Stimulated activated CD4-positive, alpha-beta T cell treated with anti-CD3 and anti-CD28 coated beads, Interleukin-15, amount 100 ng/mL, for 48 hours (primary cell): ENCODE results near the gene ARID3A.

Experiments
- DNase-seq, 2 donors: peaks; one replicate each; pipeline ENCODE4 v3.0.0-alpha.2; 2020; ENCODE audit warnings: low read depth in 2 of 2

ARID3A gene

GRCh38 chr19:929203-929890 lies 3.5 kb downstream of the ARID3A start:
- no peak for DNase-seq

DNA sequence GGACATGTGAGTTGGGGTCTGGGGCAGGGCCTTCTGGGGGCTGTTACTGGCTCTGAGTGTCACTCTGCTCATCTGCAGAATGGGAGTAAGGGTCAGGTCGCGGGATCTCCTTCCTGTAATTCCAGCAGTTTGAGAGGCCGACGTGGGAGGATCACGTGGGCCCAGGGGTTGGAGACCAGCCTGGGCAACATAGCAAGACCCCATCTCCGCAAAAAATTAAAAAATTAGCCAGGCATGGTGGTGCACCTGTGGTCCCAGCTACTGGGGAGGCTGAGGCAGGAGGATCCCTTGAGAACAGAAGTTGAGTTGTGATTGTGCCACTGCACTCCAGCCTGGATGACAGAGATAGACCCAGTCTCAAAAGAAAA lies 4.0 kb downstream of the ARID3A start:
- no peak for DNase-seq

DNA sequence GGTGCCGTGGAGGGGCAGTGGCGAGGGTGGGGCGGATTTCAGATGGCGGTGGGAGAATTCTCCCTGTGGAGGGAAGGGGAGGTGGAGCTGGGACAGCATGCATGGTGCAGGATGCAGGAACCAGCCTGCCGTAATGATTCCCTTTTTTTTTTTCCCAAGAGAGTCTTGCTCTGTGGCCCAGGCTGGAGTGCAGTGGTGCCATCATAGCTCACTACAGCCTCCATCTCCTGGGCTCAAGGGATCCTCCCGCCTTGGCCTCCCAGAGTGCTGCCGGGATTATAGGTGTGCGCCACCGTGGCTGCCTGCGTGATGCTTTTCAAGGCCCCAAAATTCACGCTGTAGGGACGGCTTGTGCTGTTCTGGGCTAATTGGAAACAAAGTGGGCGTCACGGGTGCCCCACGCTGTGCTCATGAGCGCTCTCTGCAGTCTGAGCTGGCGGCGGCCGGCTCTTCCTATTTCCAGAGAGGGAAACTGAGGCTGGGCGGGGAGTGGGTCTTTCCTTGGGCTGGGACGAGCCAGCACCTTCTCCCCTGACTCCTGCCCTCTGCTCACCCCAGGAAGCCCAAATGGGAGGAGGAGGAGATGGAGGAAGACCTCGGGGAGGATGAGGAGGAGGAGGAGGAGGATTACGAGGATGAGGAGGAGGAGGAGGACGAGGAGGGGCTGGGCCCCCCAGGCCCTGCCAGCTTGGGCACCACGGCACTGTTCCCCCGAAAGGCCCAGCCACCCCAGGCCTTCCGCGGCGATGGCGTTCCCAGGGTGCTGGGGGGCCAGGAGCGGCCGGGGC lies 6.2 kb downstream of the ARID3A start:
- no peak for DNase-seq

DNA sequence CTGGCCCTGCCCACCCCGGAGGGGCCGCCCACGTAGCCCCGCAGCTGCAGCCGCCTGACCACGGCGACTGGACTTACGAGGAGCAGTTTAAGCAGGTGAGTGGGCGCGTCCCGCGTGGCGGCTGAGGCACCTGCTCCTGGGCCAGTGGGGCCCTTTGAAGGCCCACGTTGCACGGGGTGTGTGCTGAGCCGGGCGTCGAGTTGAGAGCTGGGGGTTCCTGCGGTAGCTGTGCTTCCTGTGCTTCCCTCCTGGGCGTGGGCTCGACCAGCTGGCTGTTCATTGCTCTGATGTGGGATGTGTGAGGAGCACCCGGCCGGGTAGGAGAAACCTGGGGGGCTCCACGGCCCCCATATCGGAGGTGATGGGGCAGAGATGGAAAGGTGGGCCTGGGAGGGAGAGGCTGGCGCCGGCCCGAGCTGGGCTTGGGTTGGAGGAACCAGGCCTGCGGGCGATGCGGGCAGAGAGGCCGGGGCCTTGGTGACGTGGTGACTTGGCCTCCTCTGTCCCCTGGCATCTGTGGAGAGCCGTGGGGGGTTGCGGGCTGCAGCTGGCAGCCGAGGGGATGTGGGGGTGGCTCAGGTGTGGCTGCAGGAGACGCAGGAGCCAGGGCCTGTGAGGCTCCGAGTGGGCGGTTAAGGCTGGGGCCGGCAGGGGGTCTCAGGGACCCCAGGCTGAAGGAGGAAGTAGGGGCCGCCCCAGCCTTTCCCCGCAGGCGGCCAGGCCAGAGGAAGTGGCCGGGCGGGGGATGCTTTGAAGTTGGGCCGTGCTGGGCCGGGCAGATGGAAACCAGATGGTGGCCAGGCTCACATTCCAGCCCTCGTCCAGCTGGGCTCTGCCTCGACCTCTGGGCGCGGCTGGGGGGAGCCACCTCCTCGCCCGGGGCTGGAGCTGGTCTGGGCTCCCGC lies 7.1 kb downstream of the ARID3A start:
- no peak for DNase-seq

- no peak for DNase-seq
Measured at GRCh38 chr19:933553-933882, 7.7 kb downstream of the ARID3A start.

DNA sequence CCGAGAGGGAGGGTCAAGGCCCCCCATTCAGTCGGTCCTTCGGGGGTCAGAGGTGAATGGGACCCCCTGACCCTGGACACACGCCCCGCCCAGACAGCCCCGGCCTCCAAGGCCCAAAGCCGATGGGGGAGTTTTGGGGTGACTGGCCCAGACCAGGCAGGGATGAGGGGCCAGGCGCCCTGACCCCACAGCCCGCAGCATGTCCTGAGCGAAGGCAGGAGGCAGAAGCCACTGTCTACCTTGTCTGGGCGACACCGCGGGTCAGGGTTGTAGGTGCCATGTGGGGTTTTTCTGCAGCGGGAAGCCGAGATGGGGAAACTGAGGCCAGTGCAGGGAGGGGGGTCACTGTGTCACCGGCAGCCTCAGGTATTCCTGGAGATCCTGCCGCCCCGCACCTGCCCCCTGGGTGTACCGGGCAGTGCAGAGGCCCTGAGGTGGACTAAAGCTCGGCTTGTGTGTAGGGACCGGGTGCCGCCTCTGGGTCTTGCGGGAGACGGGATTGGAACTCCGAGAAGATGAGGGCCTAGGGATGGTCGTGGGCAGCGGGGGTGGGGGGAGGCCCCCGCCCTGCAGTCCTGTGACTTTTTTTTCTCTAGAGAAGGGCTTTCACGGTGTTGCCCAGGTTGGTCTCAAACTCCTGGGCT lies 8.5 kb downstream of the ARID3A start:
- no peak for DNase-seq

DNA sequence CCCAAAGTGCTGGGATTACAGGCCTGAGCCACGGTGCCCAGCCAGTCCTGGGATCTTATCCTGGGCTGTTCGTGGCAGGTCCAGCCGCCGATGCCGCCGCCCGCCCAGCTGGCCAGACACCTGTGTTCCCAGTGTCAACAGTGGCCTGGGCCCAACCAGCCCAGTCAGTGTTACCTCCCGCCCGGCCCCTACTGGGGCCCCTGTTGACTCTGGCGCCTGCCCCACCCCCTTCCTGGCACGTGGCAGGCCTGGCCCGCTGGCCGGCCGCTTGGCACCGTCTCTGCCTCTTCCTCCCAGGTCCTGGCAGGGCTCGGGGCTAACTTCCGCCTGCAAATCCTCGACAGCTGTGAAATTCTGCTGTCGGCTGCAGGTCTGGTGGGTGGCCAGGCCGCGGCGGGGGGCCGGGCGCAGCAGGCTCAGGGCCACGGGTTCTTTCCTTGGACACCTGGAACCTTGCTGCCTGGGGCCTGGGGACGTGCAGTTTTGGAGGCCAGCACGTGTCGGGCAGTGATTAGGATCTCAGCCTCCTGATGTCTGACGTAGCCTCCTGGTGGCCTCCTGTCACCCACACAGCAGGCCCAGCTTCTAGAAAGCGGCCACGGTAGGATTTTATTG lies 9.1 kb downstream of the ARID3A start:
- DNase-seq = no peak

DNA sequence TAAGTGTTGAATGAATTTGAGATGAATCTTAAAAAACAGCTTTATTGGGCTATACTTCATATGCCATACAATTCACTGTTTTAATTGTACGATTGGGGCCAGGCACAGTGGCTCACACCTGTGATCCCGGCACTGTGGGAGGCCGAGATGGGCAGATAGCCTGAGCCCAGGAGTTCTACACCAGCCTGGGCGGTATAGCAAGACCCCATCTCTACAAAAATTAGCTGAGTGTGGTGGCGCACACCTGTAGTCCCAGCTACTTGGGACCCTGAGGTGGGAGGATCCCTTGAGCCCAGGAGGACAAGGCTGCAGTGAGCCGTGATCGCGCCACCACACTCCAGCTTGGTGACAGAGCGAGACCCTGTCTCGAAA lies 10.3 kb downstream of the ARID3A start:
- DNase-seq = no peak

- no peak for DNase-seq
Measured at GRCh38 chr19:937259-937694, 11.4 kb downstream of the ARID3A start.

DNA sequence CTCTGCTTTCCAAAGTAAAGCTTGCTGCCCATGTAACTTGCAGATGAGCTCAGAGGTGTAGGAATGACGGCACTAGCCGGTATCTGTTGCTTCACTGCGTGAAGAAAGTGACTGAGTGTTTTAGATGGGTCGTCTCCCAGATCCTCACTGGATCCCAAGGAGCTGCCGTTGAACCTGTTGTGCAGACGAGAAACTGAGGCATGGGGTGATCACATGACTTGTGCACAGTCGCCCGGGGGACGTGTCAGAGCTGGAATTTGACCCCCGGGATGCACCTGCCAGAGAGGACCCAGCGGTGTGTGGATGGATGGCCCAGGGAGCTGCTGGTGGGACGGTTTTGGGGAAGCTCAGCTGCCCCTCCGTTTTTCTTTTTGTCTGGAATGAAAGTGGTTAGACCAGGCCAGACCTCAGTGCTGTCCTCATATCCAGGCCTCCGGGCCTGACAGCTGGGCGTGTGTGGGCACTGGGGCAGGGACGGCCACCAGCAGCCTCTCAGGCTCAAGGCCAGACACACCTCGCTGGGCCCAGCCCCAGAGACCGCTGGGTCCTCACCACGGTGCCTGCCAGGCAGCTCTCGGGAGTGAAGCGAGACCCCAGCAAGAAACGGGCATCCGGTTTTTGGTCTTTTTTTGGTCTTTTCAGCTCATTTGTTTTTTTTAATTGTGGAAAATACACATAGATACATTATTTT lies 12.5 kb downstream of the ARID3A start:
- DNase-seq = no peak

DNA sequence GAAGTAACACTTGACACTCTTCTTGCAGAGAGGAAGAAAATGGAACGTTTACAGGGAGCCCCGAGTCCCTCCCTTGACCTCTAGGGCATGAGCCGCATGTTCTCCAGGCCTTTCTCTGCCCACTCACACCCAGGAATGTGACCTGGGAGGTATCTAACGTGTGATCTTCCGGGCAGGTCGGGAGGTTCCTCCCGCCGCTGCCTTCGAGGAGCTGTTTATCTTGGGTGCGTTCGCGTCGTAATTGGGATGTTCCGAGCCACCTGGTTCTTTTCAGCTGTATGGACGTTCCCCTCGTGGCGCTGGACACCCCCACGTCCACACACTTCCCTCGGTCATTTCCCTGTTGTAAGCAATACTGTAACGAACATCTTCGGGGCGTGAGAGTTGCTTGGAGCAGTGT lies 13.6 kb downstream of the ARID3A start:
- no peak for DNase-seq

DNA sequence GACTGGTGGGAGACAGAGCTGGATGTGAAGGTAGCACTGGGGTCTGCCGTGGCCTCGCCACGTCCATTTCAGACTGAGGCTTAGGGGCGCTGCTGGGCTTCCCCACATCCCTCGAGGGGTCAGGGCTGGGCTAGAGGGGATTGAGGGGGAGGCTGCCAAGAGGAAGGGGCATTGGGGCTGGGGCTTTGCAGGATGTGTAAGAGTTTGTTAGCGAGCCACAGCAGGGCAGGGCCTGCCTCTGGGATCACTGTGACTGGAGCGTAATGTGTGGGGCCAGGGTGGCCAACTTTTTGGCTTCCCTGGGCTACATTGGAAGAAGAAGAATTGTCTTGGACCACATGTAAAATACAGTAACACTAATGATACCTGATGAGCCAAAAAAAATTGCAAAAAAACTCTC lies 14.1 kb downstream of the ARID3A start:
- no peak for DNase-seq

GRCh38 chr19:940591-941291 lies 14.9 kb downstream of the ARID3A start:
- peak in 1 of 2 donors; percentile 44 for DNase-seq

- DNase-seq = no peak
Measured at GRCh38 chr19:941292-942132, 15.7 kb downstream of the ARID3A start.

- no peak for DNase-seq
Measured at GRCh38 chr19:942133-942645, 16.4 kb downstream of the ARID3A start.

- no peak for DNase-seq
Measured at GRCh38 chr19:943551-944170, 17.8 kb downstream of the ARID3A start.

- DNase-seq = no peak
Measured at GRCh38 chr19:944171-944567, 18.3 kb downstream of the ARID3A start.

- DNase-seq = no peak
Measured at GRCh38 chr19:944663-945241, 18.9 kb downstream of the ARID3A start.
